AG04450 (cell line): ENCODE data around the gene BCL11B. TPM values are rescaled to one million over a fixed set of nuclear protein-coding genes. Genes with fewer than 3 reads are reported as not detected.

Experiments
- CTCF ChIA-PET: fragments of 300-600, 350-600 bp; formaldehyde crosslinking; extraction: SDS; loops from one replicate; lab custom pipeline; 2022; ENCODE audit warnings: antibody characterized with exemption, inconsistent platforms; lab: Charles Lee
- POLR2A ChIA-PET: fragments of 350-600 bp; formaldehyde crosslinking; extraction: SDS; loops from one replicate; lab custom pipeline; 2021; ENCODE audit warnings: antibody characterized with exemption, inconsistent platforms; lab: Yijun Ruan, JAX
- DNase-seq: peaks from one replicate; pipeline ENCODE4 v3.0.0-alpha.2; 2011; ENCODE audit warnings: low read depth, low spot score
- H3K27ac ChIP-seq: one replicate; pipeline ENCODE4 v1.5.1; 2012; ENCODE audit warnings: low read depth, low read length, control low read depth
- H3K27me3 ChIP-seq: one replicate; pipeline ENCODE4 v1.6.0; 2012; ENCODE audit warnings: low read length; ENCODE audit not compliant: control insufficient read depth, insufficient read depth
- H3K4me3 ChIP-seq: 2 replicates; pipeline ENCODE4 v1.5.1; 2011; ENCODE audit warnings: mild to moderate bottlenecking, low read depth, low read length, control low read depth
- H3K9me3 ChIP-seq: 2 replicates; pipeline ENCODE4 v1.5.1; 2012; ENCODE audit warnings: low read length; ENCODE audit not compliant: control insufficient read depth, insufficient read depth
- CTCF ChIP-seq: IDR thresholded peaks from 2 replicates; pipeline ENCODE4 v1.5.1; 2011; ENCODE audit warnings: low read depth, low read length, control low read depth, inconsistent platforms
- polyA plus RNA-seq: library from polyadenylated mRNA; depleted of rRNA; stranded (reverse); fragments of >200 nt; gene quantifications from 2 replicates; pipeline ENCODE4 v1.2.3, GENCODE V29; 2011

The BCL11B gene
- polyA plus RNA-seq, 1 experiment = not detected

GRCh38 chr14:99241325-99242010 lies 30.5 kb downstream of the BCL11B start:
- no peak for TF ChIP-seq CTCF
- Histone ChIP-seq H3K27me3 (peaks cover 8% of the 10 kb centered on the region), H3K4me3 (no peak overlapping the region), H3K9me3 (peaks cover 9% of the 10 kb centered on the region), H3K27ac (no peak overlapping the region)
- DNase-seq = no peak
- CTCF ChIA-PET = no interaction called here
- POLR2A ChIA-PET = no interaction called here

- no peak for DNase-seq
- Histone ChIP-seq H3K27ac (no peak overlapping the region), H3K4me3 (no peak overlapping the region), H3K27me3 (peaks cover 8% of the 10 kb centered on the region), H3K9me3 (peaks cover 13% of the 10 kb centered on the region)
- POLR2A ChIA-PET = no interaction called here
- TF ChIP-seq CTCF = no peak
- CTCF ChIA-PET = no interaction called here
These were observed 31.2 kb downstream of the BCL11B start for GRCh38 chr14:99240627-99241324.

- POLR2A ChIA-PET = no interaction called here
These were observed 32.3 kb downstream of the BCL11B start for GRCh38 chr14:99239661-99240092.

GRCh38 chr14:99238216-99238615 lies 33.8 kb downstream of the BCL11B start:
- H3K27ac ChIP-seq = no peak overlapping the region
- H3K4me3 ChIP-seq = no peak overlapping the region
- no peak for TF ChIP-seq CTCF
- POLR2A ChIA-PET = no interaction called here
- DNase-seq = no peak
- no peaks in the 10 kb centered on the region for H3K27me3 ChIP-seq
- peaks cover 35% of the 10 kb centered on the region for H3K9me3 ChIP-seq
- CTCF ChIA-PET = no interaction called here

More at GRCh38 chr14:99239661-99240092, 32.3 kb downstream of the BCL11B start:
- H3K4me3 ChIP-seq = no peak overlapping the region
- TF ChIP-seq CTCF = no peak
- DNase-seq = no peak
- CTCF ChIA-PET = no interaction called here
- no peaks in the 10 kb centered on the region for H3K27me3 ChIP-seq
- H3K9me3 ChIP-seq = peaks cover 23% of the 10 kb centered on the region
- no peak overlapping the region for H3K27ac ChIP-seq

GRCh38 chr14:99237288-99237687 lies 34.7 kb downstream of the BCL11B start:
- Histone ChIP-seq H3K27me3 (no peaks in the 10 kb centered on the region), H3K4me3 (no peak overlapping the region), H3K9me3 (peaks cover 42% of the 10 kb centered on the region), H3K27ac (no peak overlapping the region)
- no peak for DNase-seq
- ChIA-PET POLR2A (no interaction called here), CTCF (no interaction called here)
- TF ChIP-seq CTCF = no peak
